Measurements from ENCODE around the gene LMF1.

- TF ChIP-seq POLR2A (IDR thresholded peaks at IDR 0.05; ENCODE audit: low read length) = no peak
- TF ChIP-seq GATA1 (IDR thresholded peaks at IDR 0.05; ENCODE audit: low read depth, low read length) = no peak
Observed at GRCh38 chr16:962901-963814, 7.6 kb downstream of the LMF1 start.
